HG03045 (cell line): Measurements from ENCODE around the gene TREX2.

ENCODE experiments used
- ATAC-seq: cut with Tn5 transposase; IDR thresholded peaks from one replicate; pipeline ENCODE4 v1.9.1; 2021; ENCODE audit warnings: mild to moderate bottlenecking, moderate library complexity; ENCODE audit not compliant: unreplicated experiment

TREX2 gene

DNA sequence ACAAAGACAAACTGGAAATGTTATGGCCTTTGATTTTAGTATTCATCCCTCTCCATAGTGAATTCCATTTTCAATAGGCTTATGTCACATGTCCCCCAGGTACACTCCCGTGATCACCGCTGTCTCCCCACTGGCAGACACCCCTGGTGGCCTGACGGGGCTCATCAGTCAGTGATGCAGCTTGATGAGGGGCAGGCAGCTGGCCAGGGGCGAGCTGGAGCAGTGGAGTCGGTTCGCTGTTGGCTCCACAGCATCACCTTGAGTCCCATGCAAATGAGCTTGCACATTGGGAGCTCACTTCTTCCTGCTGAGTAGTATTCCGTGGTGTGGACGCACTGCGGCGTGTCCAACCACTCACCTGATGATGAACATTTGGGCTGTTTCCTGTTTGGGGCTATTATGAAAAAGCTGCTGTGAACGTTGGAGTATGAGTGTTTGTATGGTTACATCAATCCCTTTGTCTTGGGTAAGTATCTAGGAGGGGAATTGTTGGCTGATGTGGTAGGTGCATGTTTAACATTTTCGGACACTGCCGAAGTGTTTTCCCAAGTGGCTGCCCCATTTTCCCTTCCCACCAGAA, 5.2 kb downstream of the TREX2 start:
- ATAC-seq = no peak

GRCh38 chrX:153439977-153440376, 5.9 kb downstream of the TREX2 start:
- no peak for ATAC-seq

GRCh38 chrX:153438532-153438931, 7.3 kb downstream of the TREX2 start:
- ATAC-seq = no peak

GRCh38 chrX:153435845-153436244, 10.0 kb downstream of the TREX2 start:
- ATAC-seq = no peak

DNA sequence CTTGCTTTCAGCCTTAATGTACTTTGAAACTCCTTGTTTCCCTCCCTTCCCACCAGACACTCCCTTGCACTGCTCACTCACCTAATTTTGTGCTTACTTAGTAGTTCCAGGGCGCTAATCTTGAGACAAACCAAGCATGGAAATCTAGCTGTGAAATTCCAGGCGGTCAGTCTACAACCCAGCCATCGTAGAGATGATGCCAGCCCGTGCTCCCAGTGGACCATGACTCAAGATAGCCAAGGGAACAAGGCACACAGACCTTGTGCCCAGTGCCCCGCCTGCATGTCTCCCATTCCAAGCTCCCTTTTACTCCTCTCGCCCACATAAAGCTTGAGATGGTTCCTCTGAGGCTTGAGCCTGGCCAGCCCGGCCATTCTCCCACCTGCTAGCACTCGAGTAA, 11.1 kb downstream of the TREX2 start:
- no peak for ATAC-seq

GRCh38 chrX:153433781-153434285, 12.0 kb downstream of the TREX2 start:
- no peak for ATAC-seq

DNA sequence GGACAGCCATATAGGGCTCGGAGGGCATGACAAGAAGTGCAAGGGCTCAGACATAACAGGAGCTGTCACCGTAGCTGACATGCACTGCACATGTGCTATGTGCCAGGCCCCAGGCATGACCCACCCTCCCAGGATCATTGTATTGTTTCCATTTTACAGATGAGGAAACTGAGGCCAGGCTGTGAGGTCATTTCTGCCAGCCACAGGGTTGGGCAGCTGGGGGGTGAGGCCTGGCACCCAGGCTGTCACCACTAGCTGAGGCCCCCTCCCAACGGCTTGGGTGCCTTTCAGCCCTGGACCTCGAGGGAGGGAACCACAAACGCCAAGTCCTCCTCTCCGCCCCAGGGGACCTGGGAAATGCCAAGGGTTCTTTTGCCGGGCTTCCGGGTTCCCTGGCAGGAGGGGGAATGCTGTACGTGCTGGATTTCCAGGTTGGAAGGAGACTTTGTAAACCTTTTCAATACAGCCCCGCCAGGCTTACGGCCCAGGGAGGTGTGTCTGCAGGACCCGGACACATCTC, 12.6 kb downstream of the TREX2 start:
- ATAC-seq = no peak

GRCh38 chrX:153430796-153431195, 15.1 kb downstream of the TREX2 start:
- ATAC-seq = no peak

DNA sequence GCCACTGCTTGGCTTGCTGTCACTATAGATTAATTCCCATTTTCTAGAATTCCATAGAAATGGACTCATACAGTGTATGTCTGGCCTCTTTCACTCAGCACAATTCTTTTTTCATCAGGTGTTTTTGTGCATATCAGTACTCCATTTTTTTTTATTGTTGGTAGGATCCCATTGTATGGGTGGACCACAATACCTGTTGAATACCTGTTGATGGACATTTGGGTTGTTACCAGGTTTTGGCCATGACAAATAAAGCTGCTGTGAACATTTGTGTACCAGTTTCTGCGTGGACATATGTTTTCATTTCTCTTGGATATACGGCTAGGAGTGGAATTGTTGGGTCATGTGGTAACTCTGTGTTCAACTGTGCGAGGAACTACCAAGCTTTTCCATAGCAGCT, 19.7 kb downstream of the TREX2 start:
- ATAC-seq = no peak

DNA sequence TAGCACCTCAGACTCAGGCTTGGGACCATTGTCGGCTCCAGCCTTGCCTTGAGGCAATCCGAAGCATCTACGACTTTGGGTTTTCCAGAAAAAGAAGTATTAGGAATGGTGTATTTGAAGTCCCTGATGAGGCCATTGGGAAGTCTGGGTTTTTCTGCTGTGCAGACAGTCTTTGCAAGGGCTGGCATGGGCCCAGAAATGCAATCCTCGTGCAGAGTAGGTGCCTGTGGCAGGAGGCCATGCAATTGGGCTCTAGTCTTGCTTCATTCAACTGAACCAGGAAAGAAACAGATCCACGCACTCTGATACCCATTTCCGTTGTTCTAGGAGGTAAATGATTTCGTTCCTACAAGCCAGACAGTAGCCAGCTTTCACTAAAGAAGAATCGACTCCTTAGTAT, 22.2 kb downstream of the TREX2 start:
- no peak for ATAC-seq

DNA sequence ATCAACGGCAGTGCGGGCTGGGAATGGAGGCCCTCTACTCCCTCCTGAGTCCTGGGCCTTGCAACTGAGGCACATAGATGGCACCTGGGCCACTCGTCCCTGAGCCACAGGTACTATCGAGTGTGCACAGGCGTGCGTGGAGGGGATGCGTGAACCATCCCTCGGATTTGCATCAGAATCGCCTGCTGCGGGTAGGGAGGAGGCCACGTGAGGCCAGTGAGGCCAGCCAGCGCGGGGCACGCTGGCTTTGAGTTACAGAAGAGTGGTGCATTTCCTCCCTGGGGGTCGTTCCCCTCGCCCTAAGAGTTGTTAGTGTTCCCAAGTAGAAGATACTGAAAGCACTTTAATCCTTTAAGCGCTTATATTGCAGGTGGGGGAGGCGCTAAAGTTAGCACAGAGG, 24.0 kb downstream of the TREX2 start:
- no peak for ATAC-seq

GRCh38 chrX:153420851-153421599, 24.8 kb downstream of the TREX2 start:
- ATAC-seq = no peak

DNA sequence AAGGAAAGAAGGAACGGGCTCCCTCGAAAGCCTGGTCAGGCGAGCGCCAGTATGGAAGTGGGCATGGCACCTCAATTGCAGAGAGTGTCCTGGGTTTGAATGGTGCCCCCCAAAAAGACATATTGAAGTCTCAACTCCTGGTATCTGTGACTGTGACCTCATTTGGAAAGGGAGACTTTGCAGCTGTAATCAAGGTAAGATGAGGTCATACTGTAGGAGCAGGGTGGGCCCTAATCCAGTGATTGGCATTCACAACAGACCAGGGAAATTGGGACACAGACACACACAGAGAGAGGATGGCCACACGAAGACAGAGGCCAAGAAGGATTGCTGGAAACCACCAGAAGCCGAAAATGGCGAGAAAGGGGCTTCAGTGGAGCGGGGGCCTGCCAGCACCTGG, 28.2 kb downstream of the TREX2 start:
- ATAC-seq = no peak

DNA sequence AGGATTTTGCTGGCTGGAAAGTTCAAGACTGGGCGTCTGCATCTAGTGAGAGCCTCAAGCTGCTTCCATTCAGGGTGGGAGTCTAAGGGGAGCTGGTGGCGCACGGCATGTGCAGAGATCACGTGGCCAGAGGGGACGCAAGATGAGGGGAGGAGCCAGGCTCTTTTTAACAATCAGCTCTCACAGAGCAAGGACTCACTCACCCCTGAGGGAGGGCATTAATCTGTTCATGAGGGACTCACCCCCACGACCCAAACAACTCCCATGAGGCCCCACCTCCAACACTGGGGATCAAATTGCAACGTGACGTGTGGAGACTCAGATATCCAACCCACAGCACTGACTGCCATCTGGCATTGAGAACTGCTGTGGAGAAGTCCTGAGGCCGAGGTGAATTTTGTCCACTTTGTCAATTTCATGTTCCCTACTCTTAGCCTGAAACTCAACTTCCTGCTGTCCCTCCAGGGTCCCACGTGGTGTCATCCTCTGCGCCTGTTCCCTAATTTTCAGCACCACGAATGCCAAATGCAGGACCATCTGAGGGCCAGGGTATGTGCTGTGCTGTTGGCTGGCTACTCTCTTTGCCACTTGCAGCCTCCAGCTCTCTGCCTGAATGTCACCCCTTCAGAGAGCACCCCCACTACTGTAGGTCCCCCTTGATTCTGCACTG, 28.9 kb downstream of the TREX2 start:
- no peak for ATAC-seq

GRCh38 chrX:153414856-153415510, 30.9 kb downstream of the TREX2 start:
- ATAC-seq = no peak

- ATAC-seq = no peak
These were observed 32.1 kb downstream of the TREX2 start for GRCh38 chrX:153413731-153414130.

DNA sequence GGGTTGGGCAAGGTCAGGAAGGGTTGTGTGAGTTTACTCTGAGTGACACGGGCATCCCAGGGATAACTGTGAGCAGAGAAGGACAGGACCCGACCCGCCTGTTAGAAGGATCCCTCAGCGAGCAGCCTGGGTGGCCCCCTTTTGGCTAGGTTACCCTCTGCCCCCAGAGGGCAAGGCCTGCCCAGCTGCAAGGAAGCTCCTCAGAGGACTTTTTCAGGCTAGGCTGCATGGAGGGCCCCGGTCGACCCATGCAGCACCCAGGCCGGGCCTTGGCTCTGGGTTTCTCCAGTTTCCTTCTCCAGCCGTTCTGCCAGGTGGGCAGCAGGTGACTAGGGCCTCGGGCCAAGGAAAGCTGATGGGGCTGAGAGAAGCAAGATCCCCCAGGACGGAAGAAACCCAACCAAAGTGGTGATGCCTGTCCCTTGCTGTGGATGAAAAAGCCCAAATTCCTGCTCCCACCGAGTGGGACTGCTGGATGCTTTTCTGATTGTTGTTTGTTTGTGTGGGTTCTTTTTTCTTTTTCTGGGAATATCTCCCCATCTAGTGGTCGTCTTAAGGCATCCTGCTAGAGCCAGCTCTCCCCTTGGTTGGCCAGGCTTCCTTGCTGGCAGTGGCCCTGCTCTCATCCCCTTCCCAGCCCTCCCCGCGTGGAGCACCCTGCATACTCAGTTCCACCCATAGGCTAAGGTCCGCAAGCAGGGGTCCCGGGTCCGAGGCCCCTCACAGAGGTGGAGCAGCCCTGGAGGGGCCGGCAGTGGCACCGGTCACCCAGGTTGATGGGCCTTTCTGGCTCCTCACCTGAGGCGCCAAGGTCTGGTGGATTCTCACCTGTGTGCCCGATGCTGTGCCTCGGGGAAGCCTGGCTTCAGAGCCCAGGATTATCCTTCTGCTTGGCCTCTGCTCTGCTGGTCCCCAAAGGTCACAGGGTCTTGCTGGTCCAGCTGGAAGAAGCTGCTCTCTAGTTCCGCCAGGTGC, 32.8 kb downstream of the TREX2 start:
- ATAC-seq = no peak

DNA sequence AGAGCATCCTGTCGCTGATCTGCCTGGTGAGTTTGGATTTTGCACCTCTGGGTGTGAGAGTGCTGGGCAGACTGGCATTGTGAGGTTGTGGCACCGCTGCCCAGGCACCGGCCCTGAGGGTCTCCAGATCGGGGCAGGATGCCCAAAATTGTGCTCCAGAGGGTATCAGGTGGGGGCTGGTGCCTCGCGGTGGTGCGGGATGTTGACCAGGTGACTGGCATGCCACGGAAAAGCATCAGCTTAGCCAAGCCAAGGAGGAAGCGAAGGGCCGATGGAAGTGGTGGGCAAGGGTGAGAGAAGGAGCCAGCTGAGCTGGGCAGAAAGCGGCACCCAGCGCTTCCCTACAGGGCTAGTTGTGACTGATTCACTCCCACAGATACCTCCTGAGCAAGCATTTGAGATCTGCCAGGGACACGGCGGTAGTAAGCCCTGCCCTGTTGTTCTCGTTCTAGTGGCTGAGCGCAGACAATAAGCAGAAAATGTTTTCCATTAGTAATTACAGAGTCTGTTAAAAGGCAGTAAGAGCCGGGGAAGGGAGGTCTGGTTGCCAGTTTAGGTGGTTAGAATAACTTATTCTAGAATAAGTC, 33.8 kb downstream of the TREX2 start:
- no peak for ATAC-seq

DNA sequence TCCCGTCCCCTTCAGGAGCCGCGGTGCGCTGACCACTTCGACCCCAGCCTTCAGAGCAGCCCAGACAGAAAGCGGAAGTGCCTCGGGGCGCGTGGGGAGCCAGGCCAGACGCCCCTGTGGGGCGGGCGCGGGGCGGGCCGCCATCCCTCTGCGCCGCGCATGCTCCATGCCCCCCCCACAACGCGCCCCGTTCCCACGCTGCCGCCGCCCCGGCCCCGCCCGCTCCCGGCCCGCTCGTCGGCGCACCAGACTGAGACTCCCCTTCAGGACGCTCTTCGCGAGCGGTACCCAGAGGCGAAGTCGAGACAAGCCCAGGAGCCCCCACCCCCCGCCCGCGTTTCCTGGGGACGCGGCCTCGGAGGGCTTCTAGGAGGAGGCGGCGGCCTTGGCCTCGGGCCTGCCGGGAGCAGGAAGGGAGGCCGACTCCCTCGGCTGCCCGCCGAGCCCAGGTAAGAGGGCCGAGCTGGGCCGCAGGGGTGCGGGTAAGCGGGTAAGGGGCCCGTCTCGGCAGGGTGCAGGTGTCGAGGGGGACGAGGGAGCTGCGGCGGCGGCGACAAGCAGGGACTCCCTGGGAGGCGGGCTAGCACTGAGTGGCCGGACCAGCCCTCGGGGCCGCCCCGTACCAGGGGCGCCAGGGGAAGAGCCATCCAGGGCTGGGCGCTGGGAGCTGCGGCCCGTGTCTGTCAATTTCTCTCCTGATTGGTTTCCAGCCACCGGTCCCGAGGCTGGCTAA, 34.4 kb downstream of the TREX2 start, which contains the start of gene ZFP92:
TSS of gene ZFP92 (plus strand) at position 218 of the 733 bp plus-strand sequence. CDS start 6,851 bp downstream, outside the sequence.
- peak; percentile 77 for ATAC-seq
